Astrocyte (in vitro differentiated cells and primary cell): ENCODE data around the gene MRPL43.

Experiments
- EZH2 ChIP-seq: IDR thresholded peaks from 2 replicates; pipeline ENCODE4 v1.6.1; 2012; ENCODE audit warnings: mild to moderate bottlenecking, low read length, inconsistent platforms; ENCODE audit not compliant: insufficient read depth
- TF ChIP-seq, protein P1 (sequence below): IDR thresholded peaks from 2 replicates; pipeline ENCODE4 v1.5.1; 2011; ENCODE audit warnings: low read depth, mild to moderate bottlenecking, inconsistent platforms, low read length, moderate library complexity; ENCODE audit not compliant: insufficient read depth

DNA sequence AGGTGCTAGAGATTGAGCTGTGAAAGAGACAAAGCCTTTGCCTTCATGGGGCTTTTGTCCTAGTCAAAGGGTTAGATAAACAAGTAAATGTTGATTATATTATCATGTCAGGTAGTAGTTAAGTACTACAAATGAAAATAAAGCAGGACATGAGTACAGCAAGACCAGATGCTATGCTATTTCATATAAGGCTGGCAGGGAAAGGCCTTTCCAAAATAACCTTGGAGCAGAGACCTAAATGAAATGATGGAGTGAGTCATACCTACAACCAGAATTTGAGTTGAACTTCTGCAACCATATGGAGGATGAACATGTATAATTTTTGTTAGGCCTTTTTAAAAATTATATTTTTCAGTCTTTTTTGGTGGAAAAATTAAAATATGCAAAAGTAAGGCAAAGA, 41.5 kb downstream of the MRPL43 start:
- TF ChIP-seq, protein P1, sequence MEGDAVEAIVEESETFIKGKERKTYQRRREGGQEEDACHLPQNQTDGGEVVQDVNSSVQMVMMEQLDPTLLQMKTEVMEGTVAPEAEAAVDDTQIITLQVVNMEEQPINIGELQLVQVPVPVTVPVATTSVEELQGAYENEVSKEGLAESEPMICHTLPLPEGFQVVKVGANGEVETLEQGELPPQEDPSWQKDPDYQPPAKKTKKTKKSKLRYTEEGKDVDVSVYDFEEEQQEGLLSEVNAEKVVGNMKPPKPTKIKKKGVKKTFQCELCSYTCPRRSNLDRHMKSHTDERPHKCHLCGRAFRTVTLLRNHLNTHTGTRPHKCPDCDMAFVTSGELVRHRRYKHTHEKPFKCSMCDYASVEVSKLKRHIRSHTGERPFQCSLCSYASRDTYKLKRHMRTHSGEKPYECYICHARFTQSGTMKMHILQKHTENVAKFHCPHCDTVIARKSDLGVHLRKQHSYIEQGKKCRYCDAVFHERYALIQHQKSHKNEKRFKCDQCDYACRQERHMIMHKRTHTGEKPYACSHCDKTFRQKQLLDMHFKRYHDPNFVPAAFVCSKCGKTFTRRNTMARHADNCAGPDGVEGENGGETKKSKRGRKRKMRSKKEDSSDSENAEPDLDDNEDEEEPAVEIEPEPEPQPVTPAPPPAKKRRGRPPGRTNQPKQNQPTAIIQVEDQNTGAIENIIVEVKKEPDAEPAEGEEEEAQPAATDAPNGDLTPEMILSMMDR = no peak
- no peak for TF ChIP-seq EZH2
